Activated CD4-positive, alpha-beta T cell treated with anti-CD3 and anti-CD28 coated beads, Interleukin-2, Interleukin-6, amounts not matched to agents 100 ng/mL and 50 ng/mL, durations not matched to agents 16 hours and 8 hours (primary cell): ENCODE data around the gene RNF222.
A peak's percentile ranks its signal among the peaks of the same experiment; 100 is the strongest.

Experiments used
- DNase-seq: peaks from one replicate; pipeline ENCODE4 v3.0.0-alpha.2; 2020

The RNF222 gene, protein sequence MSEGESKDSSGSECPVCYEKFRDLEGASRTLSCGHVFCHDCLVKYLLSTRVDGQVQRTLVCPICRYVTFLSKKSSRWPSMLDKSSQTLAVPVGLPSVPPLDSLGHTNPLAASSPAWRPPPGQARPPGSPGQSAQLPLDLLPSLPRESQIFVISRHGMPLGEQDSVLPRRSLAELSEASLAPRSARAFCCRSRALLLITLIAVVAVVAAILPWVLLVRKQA

DNA sequence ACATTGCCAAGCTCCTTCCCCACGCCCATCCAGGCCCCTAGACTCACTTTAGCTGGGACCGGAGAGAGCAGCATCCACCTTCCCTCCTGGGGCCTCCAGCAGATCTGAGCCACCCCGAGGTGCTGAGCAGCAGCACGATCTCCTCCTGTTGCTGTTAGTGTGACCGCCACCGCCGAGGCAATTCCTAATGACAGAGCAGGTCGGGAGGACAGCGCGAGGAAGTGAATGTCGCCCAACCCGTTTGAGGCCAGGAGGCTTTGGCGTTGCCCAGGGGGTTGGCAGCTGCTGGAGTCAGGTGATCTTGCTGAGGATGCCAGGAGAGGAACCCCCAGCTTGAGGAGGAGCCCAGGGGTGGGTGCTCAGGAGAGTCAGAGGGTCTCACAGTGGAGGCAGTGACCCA, at the start of gene RNF222:
Gene RNF222 (minus strand): TSS at position 192 of the 400 bp plus-strand sequence. CDS start 4,366 bp downstream, outside the sequence.
- no peak for DNase-seq

DNA sequence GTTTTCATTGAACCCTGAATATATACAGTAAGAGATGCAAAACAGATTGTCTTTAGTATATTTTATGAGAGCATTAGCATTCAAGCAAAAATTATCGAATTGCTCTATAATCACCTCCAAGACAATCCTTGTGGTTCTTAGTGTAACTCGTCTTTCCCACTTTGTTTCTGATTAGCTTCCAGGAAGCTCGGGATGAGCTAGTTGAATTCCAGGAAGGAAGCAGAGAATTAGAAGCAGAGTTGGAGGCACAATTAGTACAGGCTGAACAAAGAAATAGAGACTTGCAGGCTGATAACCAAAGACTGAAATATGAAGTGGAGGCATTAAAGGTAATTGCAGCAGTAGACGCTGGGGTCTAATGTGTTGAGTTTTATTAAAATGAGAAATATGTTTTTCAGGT, 47.9 kb upstream of the RNF222 start:
- DNase-seq, result no peak

DNA sequence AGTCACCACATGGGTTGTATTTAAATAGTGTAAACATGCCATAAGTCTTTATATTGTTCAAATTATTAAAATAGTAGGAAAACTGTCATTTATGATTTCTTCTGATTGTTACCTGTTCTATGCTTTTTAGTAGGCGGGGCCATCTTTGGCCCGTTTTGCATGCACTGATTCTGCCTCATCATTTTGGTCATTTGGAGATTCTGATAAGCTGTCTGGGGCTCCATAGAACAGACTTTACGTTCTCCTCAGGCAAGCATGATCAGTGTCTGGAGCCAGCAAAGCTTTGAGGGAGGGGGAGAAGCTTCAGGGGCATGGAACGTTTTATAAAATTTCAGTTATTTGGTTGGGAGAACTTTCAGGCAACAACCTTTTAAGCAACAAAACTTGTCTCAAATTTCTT, 46.9 kb upstream of the RNF222 start:
- no peak for DNase-seq

DNA sequence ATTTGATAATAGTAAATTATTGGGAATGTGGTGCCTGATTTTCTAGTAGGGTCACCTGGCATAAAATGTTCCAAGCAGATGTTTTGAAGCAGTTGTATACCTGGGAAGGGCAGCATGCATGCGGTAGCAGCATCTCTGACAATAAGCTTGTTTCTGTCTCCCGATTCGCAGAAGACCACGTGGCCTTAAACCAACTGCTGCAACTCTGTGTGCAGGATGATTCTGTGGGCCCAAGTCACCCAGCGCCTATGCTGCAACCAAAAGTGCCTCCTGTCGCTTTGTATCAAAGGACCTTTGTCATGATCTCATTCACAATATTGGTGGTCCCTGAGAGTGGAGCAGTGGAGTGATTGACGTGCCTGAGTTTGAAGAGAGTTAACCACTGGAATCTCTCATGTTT, 46.1 kb upstream of the RNF222 start:
- no peak for DNase-seq

DNA sequence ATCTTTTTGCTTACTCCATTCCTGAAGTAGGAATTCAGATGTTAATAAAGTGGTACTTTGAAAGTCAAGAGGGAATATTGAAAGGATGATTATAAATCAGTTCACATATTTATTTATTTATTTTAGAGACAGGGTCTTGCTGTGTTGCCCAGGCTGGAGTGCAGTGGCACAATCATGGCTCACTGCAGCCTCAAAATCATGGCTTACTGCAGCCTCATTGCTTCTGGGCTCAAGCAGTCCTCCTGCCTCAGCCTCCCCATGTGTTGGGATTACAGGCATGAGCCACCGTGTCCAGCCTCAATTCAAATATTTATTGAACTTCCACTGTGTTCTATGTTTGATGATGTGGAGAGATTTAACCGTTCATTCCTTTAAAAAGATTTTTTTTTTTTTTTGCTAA, 44.7 kb upstream of the RNF222 start:
- no peak for DNase-seq

DNA sequence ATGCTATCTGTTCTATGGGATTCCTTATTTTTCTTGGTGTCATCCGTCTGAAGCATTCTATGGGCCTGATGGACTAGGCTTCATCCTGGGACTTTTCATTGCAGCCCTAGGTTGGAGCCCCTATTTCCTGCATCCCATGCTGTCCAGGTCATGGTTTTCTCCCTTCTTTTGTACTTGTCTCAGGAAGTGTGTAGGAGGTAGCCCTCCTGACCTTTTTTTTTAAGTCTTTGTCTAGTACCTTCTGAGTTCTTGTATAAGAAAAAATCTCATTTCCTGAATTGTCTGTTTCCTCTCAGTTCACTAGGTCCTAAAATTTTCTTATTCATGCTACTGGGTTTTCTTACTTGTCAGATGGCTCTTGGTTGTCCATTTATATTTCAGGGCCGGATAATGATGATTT, 44.1 kb upstream of the RNF222 start:
- no peak for DNase-seq

DNA sequence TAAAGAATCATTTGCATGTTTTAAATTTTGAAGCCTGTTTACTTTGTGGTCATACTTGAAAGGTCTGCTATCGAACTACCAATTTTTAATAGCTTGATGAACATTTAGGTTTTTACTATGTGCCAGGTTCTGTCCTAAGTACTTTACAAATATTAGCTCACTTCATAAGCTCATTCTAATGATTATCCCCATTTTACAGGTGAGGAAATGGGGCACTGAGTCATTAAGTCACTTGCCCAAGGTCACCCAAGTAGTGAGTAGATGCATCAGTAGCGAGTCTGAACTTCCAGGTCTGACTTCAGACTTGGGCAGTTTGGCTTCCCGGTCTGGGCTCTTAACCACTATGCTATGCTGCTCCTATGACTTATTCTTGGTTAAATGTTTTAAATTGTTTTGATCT, 42.1 kb upstream of the RNF222 start:
- DNase-seq, result no peak

DNA sequence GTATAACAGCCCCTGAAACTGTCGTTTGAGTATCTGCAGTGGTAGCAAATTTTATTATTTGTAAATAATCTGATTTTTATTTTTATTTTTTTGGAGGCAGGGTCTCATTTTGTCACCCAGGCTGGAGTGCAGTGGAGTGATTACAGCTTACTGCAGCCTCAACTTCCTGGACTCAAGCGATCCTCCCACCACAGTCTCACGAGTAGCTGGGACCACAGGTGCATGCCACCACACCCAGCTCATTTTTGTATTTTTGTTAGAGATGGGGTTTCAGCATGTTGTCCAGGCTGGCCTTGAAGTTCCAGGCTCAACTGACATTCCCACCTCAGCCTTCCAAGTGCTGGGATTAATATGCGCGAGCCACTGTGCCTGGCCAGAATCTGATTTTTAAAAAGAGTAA, 40.8 kb upstream of the RNF222 start:
- no peak for DNase-seq

DNA sequence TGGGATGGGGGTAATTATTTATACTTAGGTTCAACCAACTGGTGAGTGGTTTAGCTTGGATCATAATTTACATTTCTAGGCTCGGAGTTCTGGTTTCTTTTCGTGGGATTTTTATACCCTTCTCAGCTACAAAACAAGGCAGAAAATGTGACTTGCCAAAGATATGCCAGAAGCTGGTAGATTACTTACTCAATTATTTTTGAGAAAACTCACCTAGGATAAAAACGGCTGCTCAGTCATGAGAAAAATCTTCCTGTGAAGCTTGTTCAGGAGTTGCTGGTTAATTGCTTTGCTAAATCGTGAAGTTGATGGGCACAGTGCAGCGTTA, 39.2 kb upstream of the RNF222 start:
- DNase-seq, result no peak

DNA sequence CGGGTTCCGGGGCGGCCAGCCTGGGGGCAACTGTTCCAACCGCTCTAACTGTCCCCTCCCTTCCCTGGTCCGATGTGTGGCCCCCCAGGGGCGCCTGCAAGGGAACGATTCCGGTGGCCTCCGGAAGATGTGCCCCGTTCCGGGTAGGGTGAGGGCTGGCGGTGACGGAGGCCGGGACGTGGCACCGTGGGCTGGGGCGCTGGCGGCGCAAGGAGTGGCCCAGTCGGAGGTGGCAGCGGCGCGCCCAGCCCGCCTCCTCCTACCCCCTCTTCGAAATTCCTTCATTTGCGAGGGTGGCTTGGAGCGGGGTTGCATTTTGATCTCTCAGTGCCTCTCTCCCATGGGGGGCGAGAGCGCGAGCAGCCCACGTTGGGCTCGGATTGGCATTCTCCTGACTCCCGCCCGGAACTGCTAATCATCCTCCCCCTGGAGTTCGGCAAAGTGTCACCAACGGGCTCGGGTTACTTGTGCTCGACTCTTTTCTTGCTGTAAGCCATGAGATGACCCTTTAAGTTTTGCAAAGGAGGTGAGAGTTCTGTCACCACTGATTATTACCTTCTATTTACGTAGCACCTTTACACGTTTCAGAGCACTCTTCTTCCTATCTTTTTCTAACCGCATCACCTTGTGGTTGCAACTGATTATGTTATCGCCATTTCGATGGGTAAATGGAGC, 38.7 kb upstream of the RNF222 start:
- DNase-seq, result peak; percentile 70

DNA sequence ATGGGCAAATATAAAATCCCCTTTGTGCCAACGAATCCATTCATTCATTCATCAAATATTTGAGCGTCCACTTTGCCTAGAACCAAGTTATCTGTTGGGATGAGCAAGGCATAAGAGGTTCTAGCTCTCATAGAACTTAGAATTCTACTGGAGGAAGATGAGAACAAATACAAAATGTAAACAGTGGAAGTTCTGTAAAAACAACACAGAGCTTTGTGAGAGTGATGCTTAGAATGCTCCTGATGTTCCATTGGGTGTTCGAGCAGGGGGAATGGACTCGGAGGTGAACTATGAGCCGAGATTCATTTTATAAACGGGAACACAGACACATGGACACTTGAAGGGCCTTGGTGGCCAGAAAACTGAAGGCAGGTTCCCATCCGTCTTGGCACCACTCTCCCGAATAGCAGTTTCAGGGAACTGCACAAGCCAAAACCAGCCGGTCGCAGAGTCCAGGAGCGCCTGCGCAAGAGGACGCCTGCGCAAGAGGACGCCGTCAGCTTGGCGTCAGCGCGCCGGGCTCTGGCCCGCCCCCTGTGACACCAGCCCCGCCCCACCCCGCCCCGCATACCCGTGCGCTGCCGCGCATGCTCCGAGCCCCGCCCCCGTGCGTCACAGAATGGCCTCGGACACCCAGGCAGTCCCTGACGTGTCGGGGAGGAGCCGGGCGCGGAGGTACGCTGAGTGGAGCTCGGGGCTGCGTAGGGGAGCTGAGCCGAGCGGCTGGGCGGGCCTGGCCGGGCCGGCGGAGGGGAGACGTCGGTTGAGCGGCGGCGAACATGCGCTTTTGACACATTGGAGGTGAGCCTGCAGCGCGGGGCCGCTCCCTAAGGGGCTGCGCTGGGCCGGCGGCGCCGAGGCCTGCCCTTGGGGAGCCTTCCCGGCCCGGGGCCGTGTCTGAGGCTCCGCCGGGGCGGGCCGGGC, 37.9 kb upstream of the RNF222 start, which contains the start of gene NDEL1:
Gene NDEL1 (plus strand): TSS at position 640 of the 924 bp plus-strand sequence. CDS start 8,388 bp downstream, outside the sequence.
- DNase-seq, result peak; percentile 99

DNA sequence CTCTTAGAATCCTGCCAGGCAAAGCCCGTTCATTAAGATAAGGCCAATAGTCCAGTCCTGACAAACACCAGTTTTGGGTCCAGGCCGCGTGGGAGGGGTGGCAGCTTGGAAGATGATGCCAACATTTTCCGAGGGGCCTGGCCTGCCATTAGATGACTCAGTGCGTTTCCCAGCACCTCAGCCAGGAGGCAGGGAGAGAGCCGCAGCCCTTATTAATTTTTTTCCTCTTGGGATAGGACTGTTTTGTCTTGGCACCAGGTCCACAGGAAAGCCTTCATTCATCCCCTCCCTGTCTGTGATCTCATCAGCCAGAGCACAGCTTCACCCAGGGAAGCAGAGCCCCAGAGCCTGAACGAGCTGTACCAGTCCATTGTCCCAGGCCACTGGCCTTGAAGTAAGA, 33.3 kb upstream of the RNF222 start:
- no peak for DNase-seq

DNA sequence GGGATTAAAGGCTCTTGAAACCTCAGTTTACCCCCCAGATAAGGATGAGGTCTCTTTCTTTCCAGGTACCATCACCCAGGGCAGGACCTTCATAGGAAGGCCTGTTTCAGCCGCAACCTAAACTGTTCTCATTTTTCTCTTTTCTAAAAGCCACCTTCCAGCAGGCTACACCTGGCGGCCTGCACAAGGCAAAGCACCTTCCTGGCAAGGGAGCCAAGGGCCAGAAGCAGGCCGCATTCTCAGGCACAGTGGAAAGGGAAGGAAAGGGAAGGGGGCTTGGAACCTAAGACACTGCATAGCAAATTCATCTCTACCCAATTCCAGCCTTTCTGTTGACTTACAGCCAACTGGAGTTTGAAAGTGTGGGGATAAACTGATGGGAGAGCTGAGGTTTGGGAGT, 29.2 kb upstream of the RNF222 start:
- no peak for DNase-seq

DNA sequence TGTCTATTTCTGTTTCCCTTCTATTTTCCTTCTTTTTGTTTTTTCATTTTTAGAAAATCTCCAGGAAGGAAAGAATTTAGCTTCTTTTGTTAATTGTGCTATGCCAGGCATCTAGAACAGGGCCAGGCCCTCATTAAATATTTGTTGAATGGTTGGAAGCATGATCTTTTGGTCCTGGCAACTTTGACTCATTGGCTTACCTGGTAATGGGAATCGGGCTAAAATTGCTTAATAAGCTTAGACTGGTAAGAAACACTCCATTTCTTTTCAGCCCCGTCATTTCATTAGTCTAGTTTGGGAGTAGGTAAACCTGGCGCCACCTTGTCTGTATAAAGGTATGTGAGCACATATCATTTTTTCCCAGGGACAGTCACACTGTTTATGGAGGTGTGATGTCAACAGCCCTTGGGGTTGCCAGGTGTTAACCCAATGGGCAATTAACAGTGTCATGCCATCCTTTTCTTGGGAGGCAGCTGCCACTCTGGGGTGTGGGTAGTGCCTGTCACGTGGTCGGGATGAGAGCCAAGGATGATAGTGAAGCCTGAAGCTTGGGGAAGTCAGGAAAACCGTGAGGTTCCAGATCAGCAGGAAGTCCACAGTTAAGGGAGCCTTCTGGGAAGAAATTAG, 28.6 kb upstream of the RNF222 start:
- DNase-seq, result no peak

DNA sequence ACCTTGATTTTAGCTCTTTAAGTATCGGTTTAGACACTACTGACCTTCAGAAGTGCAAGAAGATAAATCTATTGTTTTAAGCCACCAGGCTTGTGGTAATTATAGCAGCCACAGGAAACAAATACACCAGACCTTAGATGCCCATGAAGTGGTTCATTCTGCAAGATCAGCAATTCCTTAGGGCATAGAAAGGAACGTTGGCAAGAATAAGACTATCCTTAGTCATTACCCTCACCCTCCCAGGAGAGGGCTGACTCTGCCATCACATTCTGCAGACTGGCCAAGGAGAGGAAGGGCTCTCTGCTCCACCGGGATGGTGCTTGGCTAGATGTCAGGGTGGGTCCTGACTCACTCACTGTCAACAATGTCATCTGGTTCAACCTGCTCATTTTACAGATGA, 23.9 kb upstream of the RNF222 start:
- DNase-seq, result no peak

DNA sequence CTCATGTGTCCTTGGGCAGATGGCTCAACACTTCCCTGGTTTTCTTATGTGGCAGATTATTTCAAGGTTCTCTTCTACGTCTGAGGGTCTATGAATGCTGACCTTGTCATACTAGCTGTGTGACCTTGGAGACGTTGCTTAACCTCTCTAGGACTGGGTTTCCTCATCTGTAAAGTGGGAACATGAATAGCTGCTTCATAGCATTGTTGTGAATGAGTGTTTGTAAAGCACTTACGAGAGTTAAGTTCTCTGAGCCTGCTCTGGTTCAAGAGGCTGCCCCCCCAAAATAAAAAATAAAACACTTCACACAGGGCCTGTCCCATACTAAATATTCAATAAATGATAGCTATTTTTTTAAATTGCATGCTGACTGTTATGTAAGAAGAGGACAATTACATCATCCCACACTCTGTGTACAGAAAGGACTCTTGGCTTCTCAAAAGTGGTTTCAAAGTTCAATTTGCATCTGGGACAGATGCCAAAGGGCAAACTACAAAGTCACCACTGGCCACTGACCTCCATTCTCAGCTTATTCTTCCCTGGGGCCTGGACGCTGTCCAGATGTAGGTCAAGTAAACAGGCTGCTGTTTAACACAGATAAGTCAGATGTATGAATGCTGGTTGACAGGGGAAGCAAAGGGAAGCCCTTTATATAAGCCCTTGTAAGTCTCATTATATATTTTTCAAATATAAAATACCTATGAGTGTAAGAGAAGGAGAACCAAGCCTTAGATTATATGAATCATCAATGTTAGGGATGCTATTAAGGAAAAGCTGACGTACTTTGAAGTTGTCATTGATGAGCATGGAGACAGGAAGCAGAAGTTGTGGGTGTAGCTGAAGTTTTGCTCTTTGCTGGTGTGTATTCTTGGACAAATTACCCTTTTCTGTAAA, 22.7 kb upstream of the RNF222 start:
- DNase-seq, result no peak

DNA sequence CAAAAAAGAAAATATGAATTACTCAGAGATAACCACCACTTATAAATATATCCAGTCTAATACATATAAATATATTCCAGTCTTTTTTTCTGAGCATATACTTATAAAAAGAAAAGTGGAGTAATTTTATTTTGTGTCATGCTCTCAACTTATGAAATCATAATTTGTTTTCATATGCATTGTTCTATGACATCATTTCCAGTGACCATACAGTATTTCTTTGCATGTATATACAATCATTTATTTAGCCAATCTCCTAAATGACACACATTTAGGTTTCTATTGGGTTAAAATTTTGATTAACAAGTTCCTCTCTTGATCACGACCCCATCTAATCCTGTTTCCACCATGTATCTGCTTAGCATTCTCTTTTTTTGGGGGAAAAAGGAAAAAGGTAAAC, 21.7 kb upstream of the RNF222 start:
- DNase-seq, result no peak

DNA sequence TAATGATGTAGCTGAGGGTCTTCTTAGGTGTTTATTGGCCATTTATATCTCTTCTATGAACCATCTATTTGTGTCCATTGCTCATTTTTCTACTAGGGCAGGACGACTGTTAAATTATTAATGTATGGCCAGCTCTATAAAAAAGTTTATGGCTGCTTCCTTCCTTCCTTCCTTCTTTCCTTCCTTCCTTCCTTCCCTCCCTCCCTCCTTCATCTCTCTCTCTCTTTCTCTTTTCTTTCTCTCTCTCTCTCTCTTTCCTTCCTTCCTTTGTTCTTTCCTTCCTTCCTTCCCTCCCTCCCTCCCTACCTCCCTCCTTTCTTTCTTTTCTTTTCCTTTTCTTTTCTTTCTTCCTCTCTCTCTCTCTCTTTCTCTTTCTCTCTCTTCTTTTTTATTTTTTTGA, 20.8 kb upstream of the RNF222 start:
- no peak for DNase-seq

DNA sequence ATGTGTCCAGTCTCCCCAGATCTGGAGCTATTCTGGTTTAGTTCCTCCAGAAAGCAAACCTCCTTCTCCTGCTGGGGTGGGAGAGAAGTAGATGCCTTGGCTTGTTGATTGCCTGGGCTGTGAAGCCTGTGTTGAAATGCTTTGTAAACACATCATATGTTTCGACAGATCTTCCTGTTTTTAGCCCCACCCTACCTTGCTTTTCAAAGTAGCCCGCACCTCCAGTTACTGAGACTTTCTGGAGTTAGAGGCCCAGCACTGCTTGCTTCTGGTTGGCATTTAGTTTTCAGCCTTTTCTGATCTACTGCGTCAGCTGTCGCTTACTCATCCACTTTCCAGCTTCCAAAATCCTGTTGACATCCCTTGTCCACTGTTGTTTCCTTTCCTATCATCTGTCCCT, 20.2 kb upstream of the RNF222 start:
- no peak for DNase-seq

DNA sequence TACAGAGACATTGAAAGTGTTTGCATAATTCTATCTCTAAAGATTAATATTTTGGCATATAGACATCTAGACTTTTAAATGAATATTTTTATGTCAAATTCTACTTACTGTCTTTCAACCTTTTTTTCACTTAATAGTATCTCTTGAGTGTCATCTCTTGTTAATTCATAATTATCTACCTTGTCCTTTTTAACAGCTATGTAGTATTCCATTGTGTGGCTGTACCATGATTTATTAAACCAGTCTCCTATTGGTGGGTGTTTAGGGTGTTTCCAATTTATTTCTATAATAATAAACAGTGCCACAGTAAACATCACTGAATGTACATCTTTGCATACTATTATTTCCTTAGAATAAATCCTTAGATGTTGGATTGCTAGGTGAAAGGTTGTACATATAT, 16.3 kb upstream of the RNF222 start:
- DNase-seq, result no peak

DNA sequence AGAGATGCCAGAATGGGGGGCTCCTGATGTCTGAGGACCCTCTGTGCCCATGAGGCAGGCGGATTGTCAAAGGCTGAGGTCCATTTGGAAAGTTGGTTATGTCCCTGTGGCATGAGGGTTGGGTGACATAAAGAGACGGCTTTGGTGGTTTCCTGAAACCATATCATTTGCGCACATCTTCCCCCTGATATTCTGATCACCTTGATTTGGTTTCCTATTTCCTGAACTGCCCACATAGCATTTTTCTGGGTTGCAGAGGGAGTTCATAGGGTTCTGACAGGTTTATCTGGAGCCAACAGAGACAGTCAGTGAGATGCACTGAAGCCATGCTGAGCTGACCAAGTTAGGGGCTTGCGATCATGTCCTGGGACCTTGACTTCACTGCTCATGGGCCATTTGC, 15.7 kb upstream of the RNF222 start:
- DNase-seq, result no peak

DNA sequence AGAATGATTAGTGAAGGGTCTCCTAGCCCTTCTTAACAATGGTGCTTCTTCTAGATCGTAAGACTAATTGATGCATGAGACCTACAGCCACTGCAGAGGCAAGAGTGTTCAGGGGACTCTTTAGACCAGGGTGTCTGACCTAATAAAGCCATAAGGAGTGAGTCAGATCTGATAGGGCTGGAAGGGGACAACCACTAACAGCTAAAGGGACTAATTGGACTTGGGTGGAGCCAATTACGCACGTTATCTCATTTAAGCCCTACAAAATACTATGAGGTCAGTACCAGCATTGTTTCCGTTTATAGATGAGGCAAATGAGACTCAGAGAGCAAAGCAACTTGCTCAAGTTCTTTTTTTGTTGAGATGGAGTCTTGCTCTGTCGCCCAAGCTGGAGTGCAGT, 14.5 kb upstream of the RNF222 start:
- DNase-seq, result no peak

DNA sequence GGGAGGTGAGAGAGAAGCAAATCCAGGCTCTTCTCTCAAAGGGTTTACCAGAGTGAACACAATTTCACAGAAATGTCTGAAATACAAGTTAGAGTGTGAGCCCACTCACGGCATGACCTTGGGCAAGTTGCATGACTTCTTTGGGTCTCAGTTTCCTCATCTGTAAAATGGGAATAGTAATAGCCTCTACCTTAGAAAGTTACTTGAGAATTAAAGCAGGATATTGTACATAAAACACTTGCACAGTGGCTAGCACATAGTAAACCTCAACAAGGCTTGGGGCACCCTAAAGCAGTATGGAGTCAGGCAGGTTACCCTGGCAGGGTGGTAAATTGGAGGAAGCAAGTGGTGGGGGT, 13.2 kb upstream of the RNF222 start:
- no peak for DNase-seq
